Gastrocnemius medialis (tissue), 4 donors: ENCODE results near the gene TEAD4.
"Not testable (repeated sequence)": the region's sequence is repeated elsewhere in the genome, so short reads cannot be mapped to it uniquely, and the experiment has no call there.

Experiments
- POLR2A ChIP-seq, 2 donors: fragments of 450-650 bp; IDR thresholded peaks; one replicate each; pipeline ENCODE4 v1.6.1; 2017; ENCODE audit warnings: antibody characterized with exemption in 2 of 2, mild to moderate bottlenecking in 2 of 2, moderate library complexity in 2 of 2
- TF ChIP-seq, protein P1 (sequence below), 5 experiments: fragments of 450-650 bp in 3 of 5; fragments of 200-600 bp in 2 of 5; sonication (generic) in 2 of 5; IDR thresholded peaks in 4 of 5; conservative IDR thresholded peaks in 1 of 5; 1 replicate in 4 of 5; 2 replicates in 1 of 5; pipeline ENCODE4 v1.5.1; 2016 to 2019; ENCODE audit warnings: antibody characterized with exemption in 5 of 5, mild to moderate bottlenecking in 3 of 5, moderate library complexity in 3 of 5

- TF ChIP-seq, protein P1, sequence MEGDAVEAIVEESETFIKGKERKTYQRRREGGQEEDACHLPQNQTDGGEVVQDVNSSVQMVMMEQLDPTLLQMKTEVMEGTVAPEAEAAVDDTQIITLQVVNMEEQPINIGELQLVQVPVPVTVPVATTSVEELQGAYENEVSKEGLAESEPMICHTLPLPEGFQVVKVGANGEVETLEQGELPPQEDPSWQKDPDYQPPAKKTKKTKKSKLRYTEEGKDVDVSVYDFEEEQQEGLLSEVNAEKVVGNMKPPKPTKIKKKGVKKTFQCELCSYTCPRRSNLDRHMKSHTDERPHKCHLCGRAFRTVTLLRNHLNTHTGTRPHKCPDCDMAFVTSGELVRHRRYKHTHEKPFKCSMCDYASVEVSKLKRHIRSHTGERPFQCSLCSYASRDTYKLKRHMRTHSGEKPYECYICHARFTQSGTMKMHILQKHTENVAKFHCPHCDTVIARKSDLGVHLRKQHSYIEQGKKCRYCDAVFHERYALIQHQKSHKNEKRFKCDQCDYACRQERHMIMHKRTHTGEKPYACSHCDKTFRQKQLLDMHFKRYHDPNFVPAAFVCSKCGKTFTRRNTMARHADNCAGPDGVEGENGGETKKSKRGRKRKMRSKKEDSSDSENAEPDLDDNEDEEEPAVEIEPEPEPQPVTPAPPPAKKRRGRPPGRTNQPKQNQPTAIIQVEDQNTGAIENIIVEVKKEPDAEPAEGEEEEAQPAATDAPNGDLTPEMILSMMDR (IDR thresholded peaks at IDR 0.05 in 4 of 5, conservative IDR thresholded peaks at IDR 0.05 in 1 of 5), result not testable (repeated sequence)
- TF ChIP-seq POLR2A (IDR thresholded peaks at IDR 0.05), result not testable (repeated sequence)
These were observed 106.6 kb downstream of the TEAD4 start for GRCh38 chr12:3065846-3066245.
